GM12878 (cell line): Measurements from ENCODE around the gene STX10. TPM values are rescaled to one million over a fixed set of nuclear protein-coding genes. Genes with fewer than 3 reads are reported as not detected.

Experiments
- ATAC-seq: fragments of 200-7000 bp; cut with Tn5 transposase; 3 replicates; pipeline ENCODE4 v1.9.1; 2020; ENCODE audit warnings: mild to moderate bottlenecking, moderate library complexity
- BruUV-seq: library from RNA; stranded (reverse); fragments of 400-500 nt; replicated peaks from 2 replicates; lab custom pipeline; 2021; lab: Mats Ljungman, UMichigan
- CTCF ChIA-PET: fragments of 300-600 bp; sonication (Branson Sonifier 250); formaldehyde crosslinking; extraction: SDS; loops from one replicate; lab custom pipeline; 2021; ENCODE audit warnings: inconsistent platforms; lab: Yijun Ruan, JAX
- POLR2A ChIA-PET: fragments of 350-600 bp; formaldehyde crosslinking; extraction: SDS; loops from one replicate; lab custom pipeline; 2021; ENCODE audit warnings: inconsistent platforms; lab: Charles Lee
- RAD21 ChIA-PET: fragments of 300-600 bp; sonication (Branson Sonifier 250); formaldehyde crosslinking; loops from one replicate; lab custom pipeline; 2023; ENCODE audit warnings: antibody characterized with exemption; ENCODE audit not compliant: unreplicated experiment; lab: Charles Lee
- SMC1A ChIA-PET: fragments of 300-600 bp; sonication (Branson Sonifier 250); formaldehyde crosslinking; loops from one replicate; lab custom pipeline; 2023; ENCODE audit not compliant: unreplicated experiment, uncharacterized antibody; lab: Charles Lee
- DNase-seq: peaks from one replicate; pipeline ENCODE4 v3.0.0-alpha.2; 2011; ENCODE audit warnings: low read depth, low spot score
- FAIRE-seq: peaks from 3 replicates; lab custom pipeline; 2011; peaks lifted over from hg19 to GRCh38; lab: Jason Lieb, UNC
- H2AFZ ChIP-seq: 2 replicates; pipeline ENCODE4 v1.6.0; 2011; ENCODE audit warnings: low read depth, low read length, control low read depth; ENCODE audit not compliant: control insufficient read depth
- H3K27ac ChIP-seq: 2 replicates; pipeline ENCODE4 v1.5.1; 2011; ENCODE audit warnings: control low read depth; ENCODE audit not compliant: control insufficient read depth, insufficient read depth
- H3K27me3 ChIP-seq, 2 experiments: replicated peaks in 1 of 2; 2 replicates each; pipeline versions ENCODE4 v1.6.0 to v1.6.1; 2011; ENCODE audit warnings: low read length in 1 of 2; ENCODE audit not compliant: control insufficient read depth in 2 of 2, insufficient read depth in 2 of 2
- H3K36me3 ChIP-seq, 2 experiments: 2 replicates each; pipeline ENCODE4 v1.5.1; 2011; ENCODE audit warnings: low read length in 1 of 2; ENCODE audit not compliant: control insufficient read depth in 2 of 2, insufficient read depth in 2 of 2
- H3K4me1 ChIP-seq: 2 replicates; pipeline ENCODE4 v1.6.1; 2011; ENCODE audit warnings: mild to moderate bottlenecking, low read length, moderate library complexity, mixed read lengths; ENCODE audit not compliant: control insufficient read depth, insufficient read depth
- H3K4me2 ChIP-seq: 2 replicates; pipeline ENCODE4 v1.6.0; 2011; ENCODE audit warnings: control low read depth; ENCODE audit not compliant: control insufficient read depth, insufficient read depth
- H3K4me3 ChIP-seq: fragments of 200-600 bp; sonication (generic); 2 replicates; pipeline ENCODE4 v1.5.1; 2016
- H3K79me2 ChIP-seq: 2 replicates; pipeline ENCODE4 v1.6.0; 2011; ENCODE audit warnings: low read length; ENCODE audit not compliant: control insufficient read depth, insufficient read depth
- H3K9ac ChIP-seq: 2 replicates; pipeline ENCODE4 v1.8.0; 2011; ENCODE audit warnings: low read length, control low read depth, mixed read lengths; ENCODE audit not compliant: control insufficient read depth, insufficient read depth
- H3K9me3 ChIP-seq: replicated peaks from 3 replicates; pipeline ENCODE4 v1.5.1; 2011; ENCODE audit warnings: mild to moderate bottlenecking, low read length; ENCODE audit not compliant: control insufficient read depth, insufficient read depth
- H4K20me1 ChIP-seq: 2 replicates; pipeline ENCODE4 v1.6.0; 2011; ENCODE audit not compliant: control insufficient read depth, insufficient read depth
- CBX5 ChIP-seq: sonication (generic); IDR thresholded peaks from 2 replicates; pipeline ENCODE4 v1.6.1; 2016; ENCODE audit warnings: low read depth, moderate library complexity, mild to moderate bottlenecking, inconsistent platforms
- E2F4 ChIP-seq: IDR thresholded peaks from 2 replicates; pipeline ENCODE4 v1.6.1; 2012; ENCODE audit warnings: low read depth, low read length, improper control_type of control experiment
- FOS ChIP-seq: IDR thresholded peaks from 3 replicates; pipeline ENCODE4 v1.6.1; 2011; ENCODE audit warnings: borderline replicate concordance; ENCODE audit not compliant: insufficient read length; ENCODE audit errors: extremely low read depth
- HDGF ChIP-seq: fragments of 450-650 bp; IDR thresholded peaks from 2 replicates; pipeline ENCODE4 v1.6.1; 2016; ENCODE audit warnings: antibody characterized with exemption
- JUND ChIP-seq: IDR thresholded peaks from 2 replicates; pipeline ENCODE4 v1.6.1; 2012; ENCODE audit warnings: low read depth, mild to moderate bottlenecking, low read length, improper control_type of control experiment, moderate library complexity
- TCF12 ChIP-seq: IDR thresholded peaks from 2 replicates; pipeline ENCODE4 v1.6.1; 2011; ENCODE audit warnings: low read depth, mild to moderate bottlenecking, low read length
- ZNF207 ChIP-seq: fragments of 450-650 bp; IDR thresholded peaks from 2 replicates; pipeline ENCODE4 v1.6.1; 2014; ENCODE audit warnings: antibody characterized with exemption, mild to moderate bottlenecking, borderline replicate concordance
- ZNF384 ChIP-seq: IDR thresholded peaks from 2 replicates; pipeline ENCODE4 v1.6.1; 2012; ENCODE audit warnings: low read depth, mild to moderate bottlenecking, low read length, improper control_type of control experiment, borderline replicate concordance
- ZNF622 ChIP-seq: fragments of 450-650 bp; IDR thresholded peaks from 2 replicates; pipeline ENCODE4 v1.6.1; 2017; ENCODE audit warnings: mild to moderate bottlenecking, inconsistent platforms
- WGBS: methylation state at CpG from one replicate; pipeline ENCODE4 v1.1.6; 2016; ENCODE audit warnings: low lambda C conversion rate; ENCODE audit not compliant: insufficient replicate concordance, insufficient coverage; ENCODE audit errors: missing lambda C conversion rate; 5-methylcytosine and 5-hydroxymethylcytosine counted together
- in situ Hi-C: fragments of 300-500 bp; cut with MboI; formaldehyde crosslinking; loops from 9 replicates; pipeline ENCODE4 v1.14.3; 2018; ENCODE audit warnings: mixed read lengths
- intact Hi-C: fragments of 100-400 bp; cut with micrococcal nuclease; formaldehyde crosslinking; loops from one replicate; pipeline ENCODE4 v1.14.2; 2022; ENCODE audit not compliant: unreplicated experiment
- polyA plus RNA-seq, 11 experiments: library from polyadenylated mRNA; depleted of rRNA in 4 of 11; unstranded in 6 of 11; stranded (reverse) in 5 of 11; fragments of >200 nt; fragmentation: Nextera tagmentation in 4 of 11; fragmentation: Illumina TruSeq in 1 of 11; extraction: Ambion mirVana in 4 of 11; extraction: Trizol in 1 of 11; gene quantifications; 1 replicate in 1 of 11; 2 replicates in 10 of 11; pipeline versions ENCODE4 v1.2.1 to v1.2.3, GENCODE V29; 2011 to 2016; ENCODE audit warnings: inconsistent platforms in 2 of 11, missing spikeins in 2 of 11, low read depth in 1 of 11
- total RNA-seq, 4 experiments: library from RNA; depleted of rRNA in 3 of 4; stranded (reverse); fragments of >200 nt in 3 of 4; fragmentation: Illumina TruSeq in 1 of 4; extraction: Trizol in 1 of 4; gene quantifications; 2 replicates each; pipeline versions ENCODE4 v1.2.1 to v1.2.3, GENCODE V29; 2013 to 2021
- TF ChIP-seq, protein P1 (sequence below): fragments of 450-650 bp; IDR thresholded peaks from 2 replicates; pipeline ENCODE4 v1.6.1; 2017; ENCODE audit warnings: low read depth, mild to moderate bottlenecking, moderate library complexity
- TF ChIP-seq, protein P2 (sequence below): fragments of 450-650 bp; formaldehyde crosslinking; IDR thresholded peaks from 2 replicates; pipeline ENCODE4 v1.5.0; 2022; ENCODE audit warnings: mild to moderate bottlenecking, missing genetic modification characterization
- TF ChIP-seq, protein P3 (sequence below): IDR thresholded peaks from 2 replicates; pipeline ENCODE4 v1.6.1; 2012; ENCODE audit warnings: low read length, inconsistent platforms

The STX10 gene
- total and polyA plus RNA-seq, 10 of the 15 experiments (the other 5 are each of a cell fraction or from before 2014, with no cell fraction given): 0.56 to 76.1 (median 47.6) TPM

- no peak overlapping the region for H3K4me3 ChIP-seq
- intact Hi-C loops: no loop called here
- peaks cover 7% of the 10 kb centered on the region for H4K20me1 ChIP-seq
- H3K9ac ChIP-seq: no peak overlapping the region
- no peak for TF ChIP-seq FOS
- no peak for TF ChIP-seq ZNF622
- TF ChIP-seq CBX5: no peak
- no peak for TF ChIP-seq ZNF207
- TF ChIP-seq TCF12: no peak
- TF ChIP-seq, protein P1, sequence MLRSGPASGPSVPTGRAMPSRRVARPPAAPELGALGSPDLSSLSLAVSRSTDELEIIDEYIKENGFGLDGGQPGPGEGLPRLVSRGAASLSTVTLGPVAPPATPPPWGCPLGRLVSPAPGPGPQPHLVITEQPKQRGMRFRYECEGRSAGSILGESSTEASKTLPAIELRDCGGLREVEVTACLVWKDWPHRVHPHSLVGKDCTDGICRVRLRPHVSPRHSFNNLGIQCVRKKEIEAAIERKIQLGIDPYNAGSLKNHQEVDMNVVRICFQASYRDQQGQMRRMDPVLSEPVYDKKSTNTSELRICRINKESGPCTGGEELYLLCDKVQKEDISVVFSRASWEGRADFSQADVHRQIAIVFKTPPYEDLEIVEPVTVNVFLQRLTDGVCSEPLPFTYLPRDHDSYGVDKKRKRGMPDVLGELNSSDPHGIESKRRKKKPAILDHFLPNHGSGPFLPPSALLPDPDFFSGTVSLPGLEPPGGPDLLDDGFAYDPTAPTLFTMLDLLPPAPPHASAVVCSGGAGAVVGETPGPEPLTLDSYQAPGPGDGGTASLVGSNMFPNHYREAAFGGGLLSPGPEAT: no peak
- TF ChIP-seq, protein P2, sequence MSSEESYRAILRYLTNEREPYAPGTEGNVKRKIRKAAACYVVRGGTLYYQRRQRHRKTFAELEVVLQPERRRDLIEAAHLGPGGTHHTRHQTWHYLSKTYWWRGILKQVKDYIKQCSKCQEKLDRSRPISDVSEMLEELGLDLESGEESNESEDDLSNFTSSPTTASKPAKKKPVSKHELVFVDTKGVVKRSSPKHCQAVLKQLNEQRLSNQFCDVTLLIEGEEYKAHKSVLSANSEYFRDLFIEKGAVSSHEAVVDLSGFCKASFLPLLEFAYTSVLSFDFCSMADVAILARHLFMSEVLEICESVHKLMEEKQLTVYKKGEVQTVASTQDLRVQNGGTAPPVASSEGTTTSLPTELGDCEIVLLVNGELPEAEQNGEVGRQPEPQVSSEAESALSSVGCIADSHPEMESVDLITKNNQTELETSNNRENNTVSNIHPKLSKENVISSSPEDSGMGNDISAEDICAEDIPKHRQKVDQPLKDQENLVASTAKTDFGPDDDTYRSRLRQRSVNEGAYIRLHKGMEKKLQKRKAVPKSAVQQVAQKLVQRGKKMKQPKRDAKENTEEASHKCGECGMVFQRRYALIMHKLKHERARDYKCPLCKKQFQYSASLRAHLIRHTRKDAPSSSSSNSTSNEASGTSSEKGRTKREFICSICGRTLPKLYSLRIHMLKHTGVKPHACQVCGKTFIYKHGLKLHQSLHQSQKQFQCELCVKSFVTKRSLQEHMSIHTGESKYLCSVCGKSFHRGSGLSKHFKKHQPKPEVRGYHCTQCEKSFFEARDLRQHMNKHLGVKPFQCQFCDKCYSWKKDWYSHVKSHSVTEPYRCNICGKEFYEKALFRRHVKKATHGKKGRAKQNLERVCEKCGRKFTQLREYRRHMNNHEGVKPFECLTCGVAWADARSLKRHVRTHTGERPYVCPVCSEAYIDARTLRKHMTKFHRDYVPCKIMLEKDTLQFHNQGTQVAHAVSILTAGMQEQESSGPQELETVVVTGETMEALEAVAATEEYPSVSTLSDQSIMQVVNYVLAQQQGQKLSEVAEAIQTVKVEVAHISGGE (CRISPR knock-in tag): no peak
- TF ChIP-seq ZNF384: no peak
- TF ChIP-seq E2F4: no peak
- no peak for TF ChIP-seq HDGF
- TF ChIP-seq, protein P3, sequence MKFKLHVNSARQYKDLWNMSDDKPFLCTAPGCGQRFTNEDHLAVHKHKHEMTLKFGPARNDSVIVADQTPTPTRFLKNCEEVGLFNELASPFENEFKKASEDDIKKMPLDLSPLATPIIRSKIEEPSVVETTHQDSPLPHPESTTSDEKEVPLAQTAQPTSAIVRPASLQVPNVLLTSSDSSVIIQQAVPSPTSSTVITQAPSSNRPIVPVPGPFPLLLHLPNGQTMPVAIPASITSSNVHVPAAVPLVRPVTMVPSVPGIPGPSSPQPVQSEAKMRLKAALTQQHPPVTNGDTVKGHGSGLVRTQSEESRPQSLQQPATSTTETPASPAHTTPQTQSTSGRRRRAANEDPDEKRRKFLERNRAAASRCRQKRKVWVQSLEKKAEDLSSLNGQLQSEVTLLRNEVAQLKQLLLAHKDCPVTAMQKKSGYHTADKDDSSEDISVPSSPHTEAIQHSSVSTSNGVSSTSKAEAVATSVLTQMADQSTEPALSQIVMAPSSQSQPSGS: no peak
- TF ChIP-seq JUND: no peak
- H3K4me2 ChIP-seq: no peak overlapping the region
- in situ Hi-C loops: no loop called here
- no peak for DNase-seq
- no peak for FAIRE-seq
- H3K79me2 ChIP-seq: peaks cover 12% of the 10 kb centered on the region
- SMC1A ChIA-PET: no interaction called here
- no peaks in the 10 kb centered on the region for H3K9me3 ChIP-seq
- RAD21 ChIA-PET: no interaction called here
- no TSS peak for BruUV-seq
- H2AFZ ChIP-seq: no peak overlapping the region
- 87% methylated on average over 8 of the region's 8 CpGs for WGBS
- H3K4me1 ChIP-seq: no peaks in the 10 kb centered on the region
- CTCF ChIA-PET: interaction anchor here (0.5 to 0.6 kb wide), 2 partner anchors 13 to 99 kb away, joined by 3 read pairs; no protein-coding TSS in a partner anchor
- peaks cover 3 to 25% of the 10 kb centered on the region in 2 experiments; a peak in 3 of 4 replicates for H3K36me3 ChIP-seq
- H3K27me3 ChIP-seq: no peaks in the 10 kb centered on the region
- ATAC-seq: no peak
- POLR2A ChIA-PET: no interaction called here
- H3K27ac ChIP-seq: no peak overlapping the region
Measured at GRCh38 chr19:13132471-13133180, 17.5 kb downstream of the STX10 start.
